Hematopoietic multipotent progenitor cell (in vitro differentiated cells): ENCODE measurements around the gene KLF3. TPM values are rescaled to one million over a fixed set of nuclear protein-coding genes. Genes with fewer than 3 reads are reported as not detected.

Experiments used
- DNase-seq, 3 donors: peaks; one replicate each; pipeline ENCODE4 v3.0.0-alpha.2; 2011 to 2015; ENCODE audit warnings: low read depth in 2 of 3, low spot score in 2 of 3
- total RNA-seq: library from RNA; depleted of rRNA; stranded (reverse); fragments of >200 nt; gene quantifications from one replicate; pipeline ENCODE4 v1.2.3, GENCODE V29; 2012

The KLF3 gene
- total RNA-seq, 1 donor, result 22.4 TPM

DNA sequence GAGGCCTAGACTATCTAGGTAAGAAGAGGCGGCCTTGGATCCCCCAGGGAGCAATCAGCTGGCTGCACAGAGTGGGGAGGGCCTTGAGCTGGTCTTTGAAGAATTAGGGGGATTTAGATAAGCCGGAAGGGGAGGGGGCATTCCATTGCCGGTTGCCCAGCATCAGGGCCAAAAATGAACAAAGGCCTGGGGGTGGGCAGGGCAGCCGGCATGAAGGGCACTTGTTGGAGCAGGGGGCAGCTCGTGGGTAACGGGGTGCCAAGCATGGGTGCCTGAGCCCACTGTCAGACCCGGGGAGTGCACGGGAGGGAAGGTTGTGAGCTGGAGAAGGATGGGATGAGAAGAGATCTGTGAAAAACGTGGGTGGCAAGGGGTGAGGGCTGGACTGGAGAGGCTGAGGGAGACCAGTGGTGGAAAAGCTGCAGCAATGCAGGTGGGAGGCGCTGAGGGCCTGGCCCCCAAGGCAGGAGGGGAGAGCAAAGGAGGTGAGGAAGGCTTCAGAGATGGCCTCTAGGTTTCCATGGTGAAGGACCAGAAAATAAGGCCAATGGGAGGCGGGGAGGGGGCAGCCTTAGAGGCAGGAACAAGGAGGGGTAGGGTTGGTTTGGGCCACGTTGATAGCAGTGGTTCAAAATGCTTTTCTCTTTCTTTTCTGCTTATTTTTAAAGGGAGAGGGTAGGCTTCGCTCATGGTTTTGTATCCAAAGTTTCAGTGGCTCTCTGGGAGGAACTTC lies 8.6 kb downstream of the KLF3 start:
- DNase-seq, result no peak

GRCh38 chr4:38673130-38673978 lies 9.4 kb downstream of the KLF3 start:
- no peak for DNase-seq

DNA sequence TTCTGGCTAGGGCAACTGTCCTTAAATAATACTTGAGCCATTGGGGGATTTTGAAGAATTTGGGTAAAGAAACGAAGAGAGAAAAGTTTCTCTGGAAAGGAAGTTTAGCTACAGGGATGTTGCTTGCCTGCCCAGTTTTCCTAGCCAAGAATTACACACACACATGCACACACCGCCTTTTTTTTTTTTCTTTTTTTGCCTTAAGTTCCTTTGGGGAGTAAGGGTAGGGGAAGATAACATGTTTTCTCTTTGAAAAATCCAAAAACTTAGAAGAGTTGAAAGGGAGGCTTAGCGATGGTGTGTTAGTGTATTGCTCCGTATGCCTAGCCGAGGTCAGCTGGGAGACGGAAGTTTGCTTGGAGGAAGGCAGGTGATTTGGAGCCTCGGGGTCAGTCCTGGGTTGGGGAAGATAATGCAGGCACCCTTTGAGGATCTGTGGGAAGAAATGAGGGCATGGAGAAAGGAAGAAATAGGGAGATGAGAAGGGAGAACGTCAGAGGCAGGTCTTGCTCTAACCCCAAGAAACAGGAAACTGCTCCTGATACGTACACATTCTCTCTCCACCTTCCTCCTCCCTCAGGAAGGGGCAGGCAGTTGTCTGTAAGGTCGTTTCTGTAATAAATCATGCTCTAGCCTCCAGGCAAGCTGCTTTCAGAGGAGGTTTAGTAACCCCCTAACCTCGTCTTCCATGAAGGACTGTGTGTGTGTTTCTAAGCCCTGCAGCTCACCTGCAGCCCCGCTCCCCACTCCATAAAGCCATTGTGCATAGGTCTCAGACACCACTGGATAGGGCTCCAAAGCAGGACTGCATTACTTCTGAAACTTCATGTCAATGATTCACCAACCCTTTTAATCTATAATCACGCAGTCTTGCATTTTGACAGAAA lies 10.5 kb downstream of the KLF3 start:
- DNase-seq, result no peak

GRCh38 chr4:38675146-38676121 lies 11.4 kb downstream of the KLF3 start:
- DNase-seq, result peak; percentile 74 to 90 (median 80)

GRCh38 chr4:38676986-38677385 lies 13.0 kb downstream of the KLF3 start:
- no peak for DNase-seq

DNA sequence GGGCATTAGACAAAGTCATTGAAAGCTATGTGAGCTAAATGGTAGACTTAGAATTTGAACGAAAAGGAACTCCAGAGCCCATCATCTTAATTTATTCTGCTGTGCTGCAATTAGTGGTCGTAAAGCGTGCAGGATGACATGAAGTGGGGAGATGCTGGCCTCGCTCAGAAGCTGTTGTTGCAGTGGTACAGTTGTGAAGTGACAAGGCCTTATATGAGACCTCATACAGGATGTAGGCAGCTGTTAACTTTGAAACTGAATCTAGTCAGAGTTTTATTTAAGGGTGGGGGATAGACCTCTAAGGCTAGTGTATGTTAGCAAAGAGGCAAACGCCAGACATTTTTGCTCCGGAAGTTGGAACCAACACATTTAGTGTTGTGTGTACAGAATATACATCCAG lies 13.4 kb downstream of the KLF3 start:
- DNase-seq, result no peak

DNA sequence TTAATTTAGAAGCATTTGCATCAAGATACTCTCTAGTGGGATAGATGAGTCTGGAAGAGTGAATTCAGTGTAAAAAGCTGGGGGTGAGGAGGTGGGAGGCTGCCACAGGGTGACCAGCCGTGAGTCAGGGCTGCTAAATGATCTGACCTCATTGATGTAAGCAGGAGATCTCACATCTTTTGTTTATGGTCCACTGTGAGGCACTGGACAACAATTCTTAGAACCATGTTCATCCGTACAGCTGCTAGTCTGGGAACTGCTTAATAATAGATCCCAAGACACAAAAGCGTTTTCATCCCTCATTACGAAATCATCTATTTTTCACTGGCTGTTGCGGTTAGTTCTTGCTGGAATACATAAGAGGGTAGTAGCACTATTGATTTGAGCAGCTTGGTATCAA lies 14.1 kb downstream of the KLF3 start:
- DNase-seq, result no peak

DNA sequence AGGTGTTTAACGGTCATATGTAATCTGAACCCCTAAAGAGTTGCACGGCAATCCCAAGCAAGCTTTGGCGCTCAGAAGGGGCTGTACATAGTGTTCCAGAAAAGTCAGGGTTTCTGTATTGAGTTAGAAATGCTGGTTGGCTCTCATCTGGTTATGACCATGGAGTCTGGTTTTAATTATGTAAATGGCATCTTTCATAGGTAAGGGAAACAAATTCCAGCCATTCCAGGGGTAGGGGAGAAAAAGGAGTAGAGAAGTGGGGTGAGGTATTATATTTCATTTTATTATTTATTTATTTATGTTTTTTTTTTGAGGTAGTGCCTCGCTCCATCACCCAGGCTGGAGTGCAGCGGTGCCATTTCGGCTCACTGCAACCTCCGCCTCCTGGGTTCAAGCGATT lies 15.9 kb downstream of the KLF3 start:
- no peak for DNase-seq

DNA sequence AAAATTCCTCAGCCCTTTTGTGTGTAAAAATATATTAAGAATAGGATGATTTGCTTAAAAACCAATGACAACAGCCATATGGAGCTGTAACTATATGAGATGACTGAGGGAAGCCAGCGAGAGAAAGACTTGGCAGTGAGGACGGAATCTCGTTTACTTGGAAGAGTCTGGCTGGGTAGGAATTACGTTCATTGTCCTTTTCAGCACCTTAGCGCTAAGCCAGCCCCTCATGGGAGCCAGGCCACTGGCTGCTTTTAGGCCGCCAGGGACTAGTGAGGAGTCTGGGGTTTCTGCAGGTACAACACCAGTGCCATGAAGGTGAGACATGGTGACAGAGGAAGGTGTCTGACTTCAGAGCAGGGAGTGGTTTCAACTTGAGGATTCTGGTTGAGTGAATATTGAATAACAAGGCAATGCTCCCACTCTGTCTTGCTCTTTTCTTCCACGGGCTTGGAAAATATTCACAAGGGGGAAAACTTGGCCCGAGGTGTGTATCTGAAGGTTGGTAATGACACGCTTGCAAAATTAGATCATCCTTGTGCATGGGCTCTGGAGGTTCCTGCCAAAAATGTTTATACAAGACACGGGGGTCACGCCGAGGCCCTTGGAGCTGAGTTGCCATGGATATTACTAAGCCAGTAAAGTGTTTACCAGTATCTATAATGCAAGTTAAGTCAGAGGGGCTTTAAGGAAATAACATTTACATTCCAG lies 17.4 kb downstream of the KLF3 start:
- no peak for DNase-seq

DNA sequence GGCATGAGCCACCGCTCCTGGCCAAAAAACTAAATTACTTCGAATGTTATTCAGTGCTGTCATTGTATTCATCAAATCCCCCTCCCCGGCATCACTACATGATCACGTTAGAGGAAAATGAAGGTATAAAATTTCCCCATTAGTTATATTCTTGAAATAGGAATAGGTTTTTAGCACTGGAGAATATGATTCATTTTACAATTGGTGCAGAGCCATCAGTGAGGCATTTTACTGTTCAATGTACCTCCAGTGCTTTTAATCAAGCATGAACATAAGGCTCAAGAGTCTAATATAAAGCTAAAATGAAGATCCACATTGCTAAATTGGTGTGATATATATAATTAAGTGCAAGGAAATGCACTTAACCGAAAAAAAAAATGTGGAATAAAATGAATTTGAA lies 18.3 kb downstream of the KLF3 start:
- no peak for DNase-seq

GRCh38 chr4:38683276-38683675 lies 19.3 kb downstream of the KLF3 start:
- DNase-seq, result peak in 1 of 3 donors; percentile 44

DNA sequence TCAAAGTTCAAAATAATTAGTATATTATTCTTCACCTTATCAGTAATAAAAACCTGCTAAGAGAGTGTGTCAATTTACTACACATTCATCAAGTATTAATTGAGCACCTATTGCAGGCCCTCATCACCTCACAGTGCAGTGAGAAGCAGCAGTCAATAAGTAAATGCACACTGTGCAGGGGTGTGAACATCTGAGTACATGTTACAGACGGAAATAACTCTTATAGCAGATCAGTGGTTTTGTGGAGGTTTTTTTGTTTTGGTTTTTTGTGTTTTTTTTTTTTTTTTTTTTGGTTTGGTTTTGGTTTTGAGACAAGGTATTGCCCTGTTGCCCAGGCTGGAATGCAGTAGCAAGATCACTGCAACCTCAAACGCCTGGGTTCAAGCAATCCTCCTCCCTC lies 20.3 kb downstream of the KLF3 start:
- DNase-seq, result no peak

- no peak for DNase-seq
Measured at GRCh38 chr4:38684951-38685844, 21.2 kb downstream of the KLF3 start.

DNA sequence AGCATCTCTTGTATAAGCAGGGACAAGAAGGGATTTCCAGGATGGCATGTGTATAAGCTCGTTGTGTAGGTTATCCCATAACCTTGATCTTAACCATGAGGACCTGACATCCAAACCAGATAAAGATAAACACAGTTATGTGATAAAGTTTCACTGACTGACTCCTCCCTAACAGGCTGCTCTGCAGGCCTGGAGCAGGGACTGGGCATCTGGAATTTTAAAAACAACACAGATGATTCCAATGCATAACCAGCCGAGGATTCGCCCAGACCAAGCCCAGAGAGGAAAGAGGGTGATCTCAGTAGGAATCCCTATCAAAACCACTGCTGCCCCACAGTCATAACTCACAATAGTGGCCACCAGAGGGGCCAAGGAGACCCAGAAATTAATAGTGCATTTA lies 22.7 kb downstream of the KLF3 start:
- no peak for DNase-seq

DNA sequence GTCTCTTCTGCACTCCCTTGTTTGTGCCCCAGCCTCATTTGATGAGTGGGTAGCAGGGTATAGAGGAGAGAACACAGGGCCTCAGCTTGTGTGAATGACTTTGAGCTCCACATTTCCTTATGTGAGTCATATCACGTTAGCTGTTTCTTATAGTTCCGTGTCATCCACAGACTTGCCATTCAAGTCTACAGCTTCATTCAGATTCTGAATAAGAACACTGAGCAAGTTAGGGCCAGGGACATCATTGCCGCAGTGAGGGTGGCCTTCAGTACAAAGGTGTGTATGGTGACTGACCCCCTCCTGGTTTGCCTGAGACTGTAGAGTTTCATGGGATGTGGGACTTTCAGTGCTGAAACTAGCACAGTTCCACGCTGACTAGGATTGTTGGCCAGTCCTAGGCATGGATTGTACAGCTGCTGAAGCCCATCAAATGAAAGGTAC lies 23.6 kb downstream of the KLF3 start:
- DNase-seq, result no peak

GRCh38 chr4:38688676-38689355 lies 24.8 kb downstream of the KLF3 start:
- no peak for DNase-seq

DNA sequence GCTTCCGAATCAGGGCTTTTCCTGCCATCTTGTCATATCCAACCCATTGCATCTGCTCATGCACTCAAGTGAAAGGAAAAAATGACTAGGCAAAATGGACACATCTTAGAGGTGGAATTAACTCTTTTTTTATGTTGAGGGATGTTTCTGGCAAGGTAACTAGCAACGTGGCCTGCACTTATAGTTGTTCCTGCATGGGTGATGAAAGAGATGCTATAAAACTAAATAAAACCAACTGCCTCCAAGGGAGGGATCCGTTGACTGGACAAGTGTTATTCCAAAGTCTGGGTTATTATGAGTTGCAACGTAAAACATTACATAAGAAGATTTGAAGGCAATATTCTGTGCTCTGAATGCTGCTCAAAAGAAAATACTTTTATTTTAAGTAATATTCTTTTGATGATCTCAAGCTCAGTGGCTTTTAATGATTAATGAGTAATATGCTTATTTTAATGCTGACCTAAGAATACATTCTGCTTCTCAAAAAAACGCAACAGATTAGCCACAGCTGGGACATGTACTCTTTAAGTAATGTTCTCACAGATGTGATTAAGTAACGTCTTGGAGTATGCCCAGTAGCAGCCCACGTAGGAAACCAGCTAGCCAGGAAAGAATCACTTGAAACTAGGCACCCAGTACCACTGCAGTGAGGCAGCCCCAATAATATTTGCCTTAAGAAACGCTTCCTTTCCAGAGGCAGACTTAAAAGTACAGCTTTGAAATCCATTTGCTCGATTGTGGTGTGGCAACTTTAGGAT lies 27.4 kb downstream of the KLF3 start:
- no peak for DNase-seq
